Measurements from ENCODE around the gene VEZT.
"Not testable (repeated sequence)": the region's sequence is repeated elsewhere in the genome, so short reads cannot be mapped to it uniquely, and the experiment has no call there.

Gene VEZT, protein sequence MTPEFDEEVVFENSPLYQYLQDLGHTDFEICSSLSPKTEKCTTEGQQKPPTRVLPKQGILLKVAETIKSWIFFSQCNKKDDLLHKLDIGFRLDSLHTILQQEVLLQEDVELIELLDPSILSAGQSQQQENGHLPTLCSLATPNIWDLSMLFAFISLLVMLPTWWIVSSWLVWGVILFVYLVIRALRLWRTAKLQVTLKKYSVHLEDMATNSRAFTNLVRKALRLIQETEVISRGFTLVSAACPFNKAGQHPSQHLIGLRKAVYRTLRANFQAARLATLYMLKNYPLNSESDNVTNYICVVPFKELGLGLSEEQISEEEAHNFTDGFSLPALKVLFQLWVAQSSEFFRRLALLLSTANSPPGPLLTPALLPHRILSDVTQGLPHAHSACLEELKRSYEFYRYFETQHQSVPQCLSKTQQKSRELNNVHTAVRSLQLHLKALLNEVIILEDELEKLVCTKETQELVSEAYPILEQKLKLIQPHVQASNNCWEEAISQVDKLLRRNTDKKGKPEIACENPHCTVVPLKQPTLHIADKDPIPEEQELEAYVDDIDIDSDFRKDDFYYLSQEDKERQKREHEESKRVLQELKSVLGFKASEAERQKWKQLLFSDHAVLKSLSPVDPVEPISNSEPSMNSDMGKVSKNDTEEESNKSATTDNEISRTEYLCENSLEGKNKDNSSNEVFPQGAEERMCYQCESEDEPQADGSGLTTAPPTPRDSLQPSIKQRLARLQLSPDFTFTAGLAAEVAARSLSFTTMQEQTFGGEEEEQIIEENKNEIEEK

DNA sequence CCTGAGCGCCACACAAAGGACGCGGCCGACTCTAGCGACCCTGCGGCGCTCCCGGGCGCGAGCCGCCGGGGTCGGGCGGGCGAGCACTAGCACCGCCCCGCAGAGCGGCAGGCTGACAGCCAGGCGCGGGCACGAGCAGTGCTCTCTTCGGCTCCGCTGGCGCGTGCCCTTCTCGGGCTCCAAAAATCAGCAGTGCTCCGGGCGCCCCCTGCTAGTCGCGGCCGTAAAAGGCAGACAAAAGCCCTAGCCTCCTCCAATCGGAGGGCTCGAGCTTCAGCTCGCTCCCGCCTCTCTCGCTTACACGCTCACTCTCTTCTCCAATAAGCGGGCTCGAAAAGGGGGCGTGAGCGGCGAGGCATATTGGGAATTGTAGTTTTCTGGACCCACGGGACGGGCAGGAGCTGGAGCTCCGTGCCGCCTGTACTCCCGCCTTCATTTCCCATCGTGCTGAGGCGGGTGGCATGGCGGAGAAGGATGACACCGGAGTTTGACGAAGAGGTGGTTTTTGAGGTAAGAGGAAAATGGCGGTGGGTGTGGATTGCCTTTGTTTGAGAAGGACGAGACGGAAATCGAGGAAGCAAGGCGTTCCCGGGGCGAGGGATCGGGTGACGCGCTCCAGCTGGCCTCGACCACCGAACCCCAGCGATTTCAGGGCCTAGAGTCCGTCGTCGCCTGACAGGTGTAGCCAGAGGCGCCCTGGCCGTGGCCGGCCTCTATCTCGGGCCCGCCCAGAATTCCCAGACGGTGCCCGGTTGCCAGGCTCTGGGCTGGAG lies at the start of gene VEZT, which contains the start of gene FGD6:
TSS of gene VEZT (plus strand) at position 431 of the 773 bp plus-strand sequence. CDS start at position 475, 44 bp downstream.
TSS of gene FGD6 (minus strand) at position 91 of the 773 bp plus-strand sequence. CDS start 227 bp downstream, outside the sequence.
- peak; percentile 99 for FAIRE-seq

- FAIRE-seq = no peak
Measured at GRCh38 chr12:95168746-95169145, 48.9 kb upstream of the VEZT start.

DNA sequence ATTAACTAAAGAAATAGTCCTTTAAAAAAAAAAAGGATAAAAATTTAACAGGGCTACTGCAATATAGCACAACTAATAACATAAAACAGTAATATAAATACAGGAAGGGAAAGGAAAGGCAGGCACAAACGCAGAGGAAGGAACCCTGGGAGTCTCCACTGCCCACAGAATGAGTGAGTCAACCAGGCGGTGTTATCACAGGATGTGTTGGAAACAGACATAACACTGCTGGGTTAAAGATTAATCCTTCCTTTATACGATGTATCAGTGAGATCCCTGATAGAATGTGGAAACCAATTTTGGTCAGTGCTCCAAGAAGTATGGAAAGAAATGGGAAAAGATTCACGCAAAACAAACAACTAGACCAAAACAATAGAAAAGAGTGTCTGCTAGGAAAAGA lies 48.2 kb upstream of the VEZT start:
- no peak for FAIRE-seq

DNA sequence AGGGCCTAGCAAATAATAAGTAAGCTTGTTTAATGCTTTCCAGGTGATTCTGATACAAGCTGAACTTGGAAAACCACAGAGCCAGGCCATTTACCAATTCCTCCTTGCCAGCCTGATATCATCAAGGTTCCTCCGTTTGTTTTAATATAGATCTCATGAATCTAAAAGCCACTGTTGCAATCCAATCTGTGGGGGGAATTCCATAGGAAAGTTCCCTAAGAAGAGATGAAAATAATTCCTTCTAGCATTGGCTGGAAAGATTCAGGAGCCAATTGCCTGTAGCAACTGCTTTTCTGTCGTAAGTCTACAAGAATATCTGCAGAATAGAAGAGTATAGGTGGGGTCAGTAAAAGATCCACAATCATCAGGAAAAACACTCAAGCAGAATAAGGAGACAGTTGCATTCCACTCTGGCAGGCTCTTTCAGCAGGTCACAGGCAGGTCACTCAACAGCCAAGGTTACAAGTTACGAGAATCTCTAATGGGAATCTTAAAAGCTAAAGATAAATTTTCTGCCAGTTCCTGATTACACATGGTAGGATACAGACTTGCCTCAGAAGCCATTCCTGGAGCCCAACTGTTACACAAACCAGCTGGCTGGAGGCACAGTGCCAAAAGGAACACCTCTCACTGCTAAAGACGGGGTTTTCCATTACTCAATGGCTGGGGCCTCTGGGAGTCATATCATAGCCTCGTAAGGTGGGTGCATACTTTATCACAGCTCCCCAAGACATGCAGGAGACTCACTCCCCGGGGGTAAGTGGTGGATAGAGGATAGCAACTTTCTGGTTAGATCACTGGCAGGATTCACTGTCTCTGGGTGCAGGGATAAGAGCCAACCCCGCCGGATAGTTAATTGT lies 44.0 kb upstream of the VEZT start:
- FAIRE-seq = no peak

DNA sequence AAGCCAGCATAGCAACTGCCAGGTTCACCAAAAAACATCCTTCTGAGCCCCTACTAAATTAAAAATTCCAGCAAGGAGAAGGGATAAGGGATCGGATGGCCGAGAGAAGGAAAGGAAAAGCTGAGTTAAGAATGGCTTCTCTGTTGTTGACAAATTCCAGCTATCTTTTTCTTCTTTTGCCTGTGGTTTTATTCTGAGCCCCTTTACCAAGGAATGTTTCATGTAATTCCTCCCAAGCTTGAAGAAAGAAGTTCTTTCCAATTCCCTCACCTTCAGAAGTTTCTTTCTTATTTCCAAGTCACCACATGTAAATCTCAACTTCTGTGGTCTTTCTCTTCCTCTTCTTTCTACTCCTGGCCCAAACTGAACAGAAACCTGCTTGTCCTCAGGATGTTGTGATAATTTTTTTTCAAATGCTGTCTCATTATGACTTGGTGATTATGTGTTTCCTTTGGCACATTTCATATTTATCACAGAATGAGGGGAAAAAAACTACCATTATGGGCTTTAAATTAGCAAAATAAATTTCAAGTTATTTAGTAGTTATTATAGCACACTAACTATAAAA lies 40.3 kb upstream of the VEZT start:
- no peak for FAIRE-seq

DNA sequence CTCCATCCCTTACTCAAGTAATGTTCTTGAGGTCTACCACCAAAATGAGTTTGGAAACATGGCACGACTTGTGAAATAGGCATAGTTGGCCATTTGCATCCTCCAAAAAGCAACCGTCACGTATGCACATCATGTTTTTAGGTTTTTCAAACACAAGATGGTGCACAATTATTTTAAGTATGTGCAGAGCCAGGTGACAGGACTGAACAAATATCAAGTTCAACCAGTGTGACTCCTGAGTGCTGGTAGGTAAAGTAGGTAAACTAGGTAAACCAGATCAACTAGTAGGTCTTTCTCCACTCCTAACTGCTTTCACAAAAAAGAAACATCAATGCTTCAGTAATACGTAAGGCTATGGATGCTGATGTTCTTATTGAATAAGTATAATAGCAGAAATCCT lies 39.5 kb upstream of the VEZT start:
- FAIRE-seq = no peak

GRCh38 chr12:95179011-95179410 lies 38.6 kb upstream of the VEZT start:
- FAIRE-seq = no peak

GRCh38 chr12:95181103-95181502 lies 36.5 kb upstream of the VEZT start:
- FAIRE-seq = no peak

DNA sequence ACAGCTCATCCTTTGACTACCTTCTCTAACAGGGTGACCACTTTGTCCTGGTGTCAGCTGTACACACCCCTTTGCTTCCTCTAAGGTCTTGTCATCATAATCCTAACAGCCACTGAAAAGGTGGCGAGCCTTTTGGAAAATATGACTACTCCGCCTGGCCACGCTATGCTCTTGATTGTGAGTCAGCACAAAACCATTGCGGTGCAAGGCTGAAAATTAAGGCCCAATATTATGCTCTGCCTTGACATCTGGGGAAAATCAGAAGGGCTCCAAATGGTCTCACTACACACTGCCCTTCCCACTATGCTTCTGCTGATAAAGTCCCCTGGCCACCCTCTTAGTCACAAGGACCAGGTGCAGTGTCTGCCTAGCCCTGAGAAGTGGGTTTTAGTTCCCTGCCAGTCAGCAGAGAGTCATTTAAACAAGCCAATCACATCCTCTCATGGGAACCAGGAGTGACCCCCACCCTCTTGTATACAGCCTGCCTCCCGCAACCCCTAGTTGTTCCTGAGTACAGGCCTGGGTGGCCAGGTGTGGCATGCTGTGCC lies 34.7 kb upstream of the VEZT start:
- no peak for FAIRE-seq

DNA sequence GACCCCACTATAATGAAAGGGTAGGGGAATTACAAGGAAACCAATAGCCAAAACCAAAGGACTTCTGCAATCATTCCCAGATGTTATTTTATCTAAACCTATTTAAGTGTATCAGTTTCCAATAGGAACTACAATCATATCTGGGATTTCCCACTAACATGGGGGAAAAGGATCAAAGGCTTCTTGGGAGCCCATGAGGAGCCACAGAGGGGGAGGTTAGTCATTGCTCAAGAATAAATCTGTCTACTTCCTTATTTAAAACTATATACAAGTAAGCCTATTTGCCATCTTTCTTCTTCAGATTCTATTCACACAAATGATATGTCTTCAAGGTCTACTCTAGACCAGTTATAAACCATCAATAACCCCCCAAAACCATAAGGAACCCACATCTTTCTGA lies 33.5 kb upstream of the VEZT start:
- no peak for FAIRE-seq

- FAIRE-seq = no peak
Measured at GRCh38 chr12:95185072-95185471, 32.5 kb upstream of the VEZT start.

- FAIRE-seq = no peak
Measured at GRCh38 chr12:95185854-95186253, 31.8 kb upstream of the VEZT start.

DNA sequence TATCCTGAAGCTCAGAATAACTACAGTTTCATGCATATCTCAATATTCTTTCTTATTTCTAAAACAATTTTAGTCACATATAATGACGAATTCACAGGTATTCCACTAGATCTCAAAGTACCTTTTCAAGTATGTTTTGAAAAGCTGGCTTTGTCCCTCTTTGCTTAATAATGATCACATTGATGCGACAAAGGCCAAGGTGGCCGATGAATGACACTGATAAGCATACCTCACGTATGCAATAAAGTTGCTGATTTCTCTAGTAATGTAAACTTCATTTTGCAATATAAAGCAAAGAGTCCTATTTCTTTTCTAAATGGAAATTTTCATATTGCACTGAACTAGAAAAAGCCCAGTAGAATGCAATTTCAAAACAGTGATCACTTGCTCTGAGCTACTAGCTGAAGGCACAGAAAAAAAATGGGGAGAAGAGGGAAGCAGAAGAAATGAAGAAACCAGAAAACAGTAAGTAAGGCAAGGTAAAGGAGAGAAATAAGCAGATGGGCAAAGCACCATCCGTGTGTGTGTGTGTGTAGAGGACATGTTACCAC lies 29.7 kb upstream of the VEZT start:
- no peak for FAIRE-seq

DNA sequence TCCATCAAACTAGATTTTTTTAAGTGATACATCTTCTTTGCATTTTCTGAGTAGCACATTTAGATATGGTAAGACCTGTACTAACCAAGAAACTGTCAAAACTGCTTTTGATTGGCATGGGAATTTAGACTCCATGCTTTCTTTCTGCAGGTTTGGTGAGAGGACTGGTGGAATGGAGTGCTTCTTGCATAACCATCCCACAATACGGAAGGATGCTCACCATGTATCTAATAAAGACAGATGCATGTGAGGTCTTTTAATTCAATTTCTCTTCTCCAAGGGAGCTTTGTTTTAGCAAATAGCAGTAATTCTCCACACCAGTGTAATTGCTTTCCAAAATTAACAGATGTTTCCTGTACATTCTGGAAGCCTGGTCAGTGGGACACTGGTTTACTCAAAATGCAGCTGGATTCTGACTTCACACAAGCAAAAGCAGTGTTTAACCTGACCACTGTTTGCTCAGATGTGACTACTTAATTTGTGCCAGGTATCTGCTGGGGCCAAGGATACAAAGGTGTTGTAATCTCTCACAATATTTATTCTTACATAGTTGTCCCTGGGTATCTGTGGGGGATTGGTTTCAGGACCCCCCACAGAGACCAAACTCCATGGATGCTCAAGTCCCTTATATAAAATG lies 26.4 kb upstream of the VEZT start:
- no peak for FAIRE-seq

DNA sequence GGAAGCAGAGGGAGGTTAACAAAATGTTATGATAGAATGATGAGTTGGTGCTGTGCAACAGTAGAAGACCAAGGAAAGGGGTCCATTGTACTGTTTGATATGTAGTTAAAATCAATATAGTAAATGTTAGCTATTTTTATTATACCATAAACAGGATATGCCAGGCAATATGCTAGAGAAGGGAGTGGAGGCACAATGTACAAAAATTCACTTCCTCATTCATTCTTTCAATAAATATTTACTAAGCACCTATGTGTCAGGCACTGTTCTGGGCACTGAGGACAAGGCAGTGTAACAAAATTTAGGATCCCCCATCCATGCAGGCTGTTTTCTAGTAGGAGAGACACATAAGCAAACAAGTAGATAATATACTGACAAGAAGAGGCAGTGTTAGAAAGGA lies 25.3 kb upstream of the VEZT start:
- no peak for FAIRE-seq

- FAIRE-seq = no peak
Measured at GRCh38 chr12:95193139-95193538, 24.5 kb upstream of the VEZT start.

GRCh38 chr12:95195122-95195521 lies 22.5 kb upstream of the VEZT start:
- FAIRE-seq = no peak

DNA sequence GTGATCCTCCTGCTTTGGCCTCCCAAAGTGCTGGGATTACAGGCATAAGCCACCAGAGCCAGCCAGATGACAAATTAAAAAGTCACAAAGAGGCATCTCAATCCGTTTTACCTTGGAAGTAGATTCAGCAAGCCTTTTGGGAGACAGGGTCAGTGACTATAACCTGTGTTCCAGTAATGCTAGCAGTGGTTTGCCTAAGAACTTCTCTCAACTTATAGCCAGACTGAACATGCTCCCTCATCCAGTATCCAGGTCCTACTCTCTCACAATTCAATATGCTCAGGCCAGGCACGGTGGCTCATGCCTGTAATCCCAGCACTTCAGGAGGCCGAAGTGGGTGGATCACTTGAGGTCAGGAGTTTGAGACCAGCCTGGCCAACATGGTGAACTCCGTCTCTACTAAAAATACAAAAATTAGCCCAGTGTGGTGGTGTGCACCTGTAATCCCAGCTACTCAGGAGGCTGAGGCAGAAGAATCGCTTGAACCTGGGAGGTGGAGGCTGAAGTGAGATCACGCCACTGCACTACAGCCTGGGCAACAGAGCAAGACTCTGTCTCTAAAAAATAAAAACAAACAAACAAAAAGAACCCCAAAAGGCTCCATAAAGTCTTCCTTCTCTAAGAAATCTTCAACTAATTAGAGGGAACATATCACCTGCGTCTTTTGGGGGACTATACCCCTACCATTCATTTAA lies 20.6 kb upstream of the VEZT start:
- not testable (repeated sequence) for FAIRE-seq

DNA sequence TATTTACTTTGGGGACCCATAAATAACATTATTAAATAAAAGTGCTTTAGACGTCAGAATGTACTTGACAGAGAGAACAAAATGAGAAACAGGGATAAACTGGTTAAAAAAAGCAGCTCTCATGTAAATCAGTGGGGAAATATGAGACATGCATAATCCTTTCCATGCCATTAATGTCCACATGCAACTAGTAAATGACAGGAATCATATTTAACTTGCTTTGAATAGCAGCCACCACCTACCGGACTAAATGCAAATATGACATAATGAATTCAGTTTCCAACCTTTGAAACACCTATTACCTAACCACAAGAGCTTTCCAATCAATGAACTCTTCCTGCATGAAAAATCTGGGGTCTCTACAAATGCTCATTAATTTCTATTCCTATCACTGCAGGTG lies 20.0 kb upstream of the VEZT start:
- no peak for FAIRE-seq

- no peak for FAIRE-seq
Measured at GRCh38 chr12:95198914-95199313, 18.7 kb upstream of the VEZT start.

Data from G401.6 (cell line).